Esophagus squamous epithelium (tissue), 4 donors: ENCODE data around the gene ATP2A2.

Experiments used
- CTCF ChIP-seq, 6 experiments: fragments of 450-650 bp in 4 of 6; fragments of 200-600 bp in 2 of 6; sonication (generic) in 2 of 6; IDR thresholded peaks; one replicate each; pipeline ENCODE4 v1.5.1; 2016 to 2019; ENCODE audit warnings: antibody characterized with exemption in 6 of 6, mild to moderate bottlenecking in 4 of 6, moderate library complexity in 4 of 6
- POLR2A ChIP-seq, 4 donors: fragments of 450-650 bp; IDR thresholded peaks; one replicate each; pipeline ENCODE4 v1.6.1; 2017; ENCODE audit warnings: antibody characterized with exemption in 4 of 4, mild to moderate bottlenecking in 4 of 4, moderate library complexity in 3 of 4

GRCh38 chr12:110249105-110249504, 31.9 kb upstream of the ATP2A2 start:
- TF ChIP-seq CTCF (IDR thresholded peaks at IDR 0.05) (no peak), POLR2A (IDR thresholded peaks at IDR 0.05) (no peak)
